Astrocyte (in vitro differentiated cells and primary cell): ENCODE measurements around the gene FBXO30. TPM values are rescaled to one million over a fixed set of nuclear protein-coding genes. Genes with fewer than 3 reads are reported as not detected.

Experiments used
- DNase-seq: peaks from one replicate; pipeline ENCODE4 v3.0.0-alpha.2; 2010; ENCODE audit warnings: low read depth
- FAIRE-seq: peaks from 2 replicates; lab custom pipeline; 2011; peaks lifted over from hg19 to GRCh38; lab: Jason Lieb, UNC
- H2AFZ ChIP-seq: 2 replicates; pipeline ENCODE4 v1.6.0; 2012; ENCODE audit warnings: low read depth, low read length, inconsistent platforms
- H3K27ac ChIP-seq: 2 replicates; pipeline ENCODE4 v1.5.1; 2011; ENCODE audit warnings: low read depth, low read length, inconsistent platforms
- H3K27me3 ChIP-seq: 2 replicates; pipeline ENCODE4 v1.6.0; 2011; ENCODE audit warnings: low read length, inconsistent platforms; ENCODE audit not compliant: insufficient read depth
- H3K36me3 ChIP-seq: 2 replicates; pipeline ENCODE4 v1.5.1; 2011; ENCODE audit warnings: low read length, inconsistent platforms; ENCODE audit not compliant: insufficient read depth
- H3K4me1 ChIP-seq: 2 replicates; pipeline ENCODE4 v1.5.1; 2011; ENCODE audit warnings: low read length, inconsistent platforms; ENCODE audit not compliant: insufficient read depth
- H3K4me2 ChIP-seq: 2 replicates; pipeline ENCODE4 v1.6.0; 2012; ENCODE audit warnings: low read length, inconsistent platforms
- H3K4me3 ChIP-seq: 2 replicates; pipeline ENCODE4 v1.5.1; 2011; ENCODE audit warnings: low read depth, mild to moderate bottlenecking, low read length, inconsistent platforms; ENCODE audit not compliant: insufficient read depth
- H3K79me2 ChIP-seq: 2 replicates; pipeline ENCODE4 v1.6.0; 2012; ENCODE audit warnings: mild to moderate bottlenecking, low read length, inconsistent platforms; ENCODE audit not compliant: insufficient read depth
- H3K9ac ChIP-seq: 2 replicates; pipeline ENCODE4 v1.6.0; 2012; ENCODE audit warnings: mild to moderate bottlenecking, low read length, inconsistent platforms
- H3K9me3 ChIP-seq: 2 replicates; pipeline ENCODE4 v1.5.1; 2012; ENCODE audit warnings: low read depth, mild to moderate bottlenecking, low read length, inconsistent platforms; ENCODE audit not compliant: insufficient read depth
- H4K20me1 ChIP-seq: 2 replicates; pipeline ENCODE4 v1.6.0; 2012; ENCODE audit warnings: low read length, inconsistent platforms; ENCODE audit not compliant: insufficient read depth
- H3K27ac Mint-ChIP-seq: one replicate; pipeline ENCODE4 v1.8.0; 2021; ENCODE audit warnings: mild to moderate bottlenecking, mixed read lengths; ENCODE audit not compliant: unreplicated experiment
- H3K27me3 Mint-ChIP-seq: one replicate; pipeline ENCODE4 v1.8.0; 2021; ENCODE audit warnings: low read depth, mixed read lengths; ENCODE audit not compliant: unreplicated experiment
- H3K36me3 Mint-ChIP-seq: one replicate; pipeline ENCODE4 v1.8.0; 2021; ENCODE audit warnings: low read depth, mixed read lengths; ENCODE audit not compliant: unreplicated experiment
- H3K4me1 Mint-ChIP-seq: one replicate; pipeline ENCODE4 v1.8.0; 2021; ENCODE audit warnings: low read depth, mixed read lengths; ENCODE audit not compliant: unreplicated experiment
- H3K4me3 Mint-ChIP-seq: one replicate; pipeline ENCODE4 v1.8.0; 2021; ENCODE audit warnings: mild to moderate bottlenecking, moderate library complexity, mixed read lengths; ENCODE audit not compliant: unreplicated experiment
- H3K9me3 Mint-ChIP-seq: one replicate; pipeline ENCODE4 v1.8.0; 2021; ENCODE audit warnings: mild to moderate bottlenecking, mixed read lengths; ENCODE audit not compliant: unreplicated experiment
- CTCF ChIP-seq: IDR thresholded peaks from 2 replicates; pipeline ENCODE4 v1.5.1; 2011; ENCODE audit warnings: low read depth, mild to moderate bottlenecking, inconsistent platforms, low read length, moderate library complexity; ENCODE audit not compliant: insufficient read depth
- EZH2 ChIP-seq: IDR thresholded peaks from 2 replicates; pipeline ENCODE4 v1.6.1; 2012; ENCODE audit warnings: mild to moderate bottlenecking, low read length, inconsistent platforms; ENCODE audit not compliant: insufficient read depth
- total RNA-seq: library from RNA; stranded (reverse); gene quantifications from 2 replicates; pipeline ENCODE4 v1.2.1, GENCODE V29; 2021

FBXO30 gene
- total RNA-seq, 1 donor from 2014 or later = 13.6 TPM

DNA sequence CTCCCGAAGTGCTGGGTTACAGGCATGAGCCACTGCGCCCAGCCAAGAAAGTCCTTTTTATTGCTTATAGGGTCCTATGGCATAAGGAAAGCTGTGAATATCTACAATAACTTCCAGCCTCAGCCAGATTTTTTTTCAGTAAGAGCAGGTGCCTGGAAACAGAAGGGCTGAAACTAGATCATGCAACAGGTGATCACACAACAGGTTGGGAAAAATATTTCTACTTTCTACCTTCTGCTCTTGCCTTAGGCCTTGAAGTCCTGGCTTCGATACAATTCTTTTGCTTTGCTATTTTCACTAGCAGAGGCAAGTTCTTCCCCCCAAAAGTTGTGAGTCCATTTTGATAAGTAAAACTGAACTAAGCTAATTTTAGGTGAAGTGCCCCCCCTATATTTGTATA lies 9.7 kb upstream of the FBXO30 start:
- TF ChIP-seq CTCF (no peak), EZH2 (no peak)
- FAIRE-seq (no peak), DNase-seq (no peak)
- Histone ChIP-seq H2AFZ (no peak overlapping the region), H3K4me3 (no peak overlapping the region), H3K27me3 (no peaks in the 10 kb centered on the region), H3K9me3 (no peaks in the 10 kb centered on the region), H3K4me1 (no peaks in the 10 kb centered on the region), H3K27ac (no peak overlapping the region), H3K9ac (no peak overlapping the region), H3K4me2 (no peak overlapping the region), H4K20me1 (no peaks in the 10 kb centered on the region), H3K36me3 (no peaks in the 10 kb centered on the region), H3K79me2 (no peaks in the 10 kb centered on the region)
- H3K9me3 Mint-ChIP-seq = no peaks in the 10 kb centered on the region
- H3K4me1 Mint-ChIP-seq = no peaks in the 10 kb centered on the region
- no peaks in the 10 kb centered on the region for H3K27me3 Mint-ChIP-seq
- H3K36me3 Mint-ChIP-seq = no peaks in the 10 kb centered on the region
- H3K4me3 Mint-ChIP-seq = no peak overlapping the region
- H3K27ac Mint-ChIP-seq = no peak overlapping the region

- Mint-ChIP-seq H3K4me1 (no peaks in the 10 kb centered on the region), H3K4me3 (no peak overlapping the region), H3K27ac (no peak overlapping the region), H3K9me3 (no peaks in the 10 kb centered on the region), H3K27me3 (no peaks in the 10 kb centered on the region), H3K36me3 (no peaks in the 10 kb centered on the region)
- Histone ChIP-seq H3K27ac (no peak overlapping the region), H2AFZ (no peak overlapping the region), H3K27me3 (no peaks in the 10 kb centered on the region), H3K36me3 (no peaks in the 10 kb centered on the region), H3K9ac (no peak overlapping the region), H4K20me1 (no peaks in the 10 kb centered on the region), H3K4me2 (no peak overlapping the region), H3K4me3 (no peak overlapping the region), H3K4me1 (no peaks in the 10 kb centered on the region), H3K9me3 (no peaks in the 10 kb centered on the region), H3K79me2 (no peaks in the 10 kb centered on the region)
- no peak for FAIRE-seq
- DNase-seq = no peak
- TF ChIP-seq CTCF = no peak
- no peak for TF ChIP-seq EZH2
Measured at GRCh38 chr6:145823328-145823944, 8.8 kb upstream of the FBXO30 start.

- no peaks in the 10 kb centered on the region for H3K27me3 Mint-ChIP-seq
- no peak overlapping the region for H3K27ac Mint-ChIP-seq
- H3K9me3 ChIP-seq = no peaks in the 10 kb centered on the region
- no peaks in the 10 kb centered on the region for H4K20me1 ChIP-seq
- no peak overlapping the region for H3K4me3 ChIP-seq
- H3K36me3 ChIP-seq = no peaks in the 10 kb centered on the region
- H3K79me2 ChIP-seq = no peaks in the 10 kb centered on the region
- no peak overlapping the region for H3K9ac ChIP-seq
- H2AFZ ChIP-seq = no peak overlapping the region
- H3K4me1 ChIP-seq = no peaks in the 10 kb centered on the region
- H3K9me3 Mint-ChIP-seq = no peaks in the 10 kb centered on the region
- no peak overlapping the region for H3K4me2 ChIP-seq
- H3K27ac ChIP-seq = no peak overlapping the region
- H3K4me1 Mint-ChIP-seq = no peaks in the 10 kb centered on the region
- no peak overlapping the region for H3K4me3 Mint-ChIP-seq
- H3K27me3 ChIP-seq = no peaks in the 10 kb centered on the region
- TF ChIP-seq EZH2 = no peak
- TF ChIP-seq CTCF = no peak
- no peak for FAIRE-seq
- no peaks in the 10 kb centered on the region for H3K36me3 Mint-ChIP-seq
- no peak for DNase-seq
Measured at GRCh38 chr6:145822456-145822855, 7.9 kb upstream of the FBXO30 start.
